ENCODE data around the gene TMPRSS6. TPM values are rescaled to one million over a fixed set of nuclear protein-coding genes. Genes with fewer than 3 reads are reported as not detected.

The TMPRSS6 gene
- total and polyA plus RNA-seq, 12 donors = under 0.01 to 1.2 (median 0.08) TPM; not detected in 7

- no peaks in the 10 kb centered on the region for H3K4me1 ChIP-seq (replicated peaks in 1 of 2)
- H3K27ac ChIP-seq = no peak overlapping the region
- no peaks in the 10 kb centered on the region for H3K36me3 ChIP-seq (replicated peaks in 1 of 2)
- H3K4me3 ChIP-seq = no peak overlapping the region
- no peaks in the 10 kb centered on the region for H3K27me3 ChIP-seq
- TF ChIP-seq POLR2A (IDR thresholded peaks at IDR 0.05) (no peak), CTCF (IDR thresholded peaks at IDR 0.05) (no peak)
- DNase-seq = no peak
- H3K9me3 ChIP-seq (replicated peaks in 1 of 3) = no peaks in the 10 kb centered on the region
- intact Hi-C loops (cut with DNase I) = no loop called here
These were observed 41.9 kb upstream of the TMPRSS6 start for GRCh38 chr22:37151401-37151800.

GRCh38 chr22:37150701-37151100, 41.2 kb upstream of the TMPRSS6 start:
- no peak for DNase-seq
- no peaks in the 10 kb centered on the region for H3K9me3 ChIP-seq (replicated peaks in 1 of 3)
- intact Hi-C loops (cut with DNase I) = no loop called here
- no peak overlapping the region for H3K4me3 ChIP-seq
- no peaks in the 10 kb centered on the region for H3K36me3 ChIP-seq (replicated peaks in 1 of 2)
- H3K27me3 ChIP-seq = no peaks in the 10 kb centered on the region
- H3K4me1 ChIP-seq (replicated peaks in 1 of 2) = no peaks in the 10 kb centered on the region
- TF ChIP-seq CTCF (IDR thresholded peaks at IDR 0.05) = no peak
- no peak overlapping the region for H3K27ac ChIP-seq

GRCh38 chr22:37148742-37149665, 39.5 kb upstream of the TMPRSS6 start:
- no peak for DNase-seq
- Histone ChIP-seq H3K9me3 (replicated peaks in 1 of 3) (no peaks in the 10 kb centered on the region), H3K4me3 (no peak overlapping the region), H3K36me3 (replicated peaks in 1 of 2) (no peaks in the 10 kb centered on the region), H3K27ac (no peak overlapping the region), H3K27me3 (no peaks in the 10 kb centered on the region), H3K4me1 (replicated peaks in 1 of 2) (no peaks in the 10 kb centered on the region)
- TF ChIP-seq CTCF (IDR thresholded peaks at IDR 0.05) = no peak
- no peak for TF ChIP-seq POLR2A (IDR thresholded peaks at IDR 0.05)
- intact Hi-C loops (cut with DNase I) = no loop called here
- WGBS, 4 donors = 75 to 87% (median 84%) methylated on average over 12 to 17 of the region's 17 CpGs

GRCh38 chr22:37148031-37148651, 38.6 kb upstream of the TMPRSS6 start:
- Histone ChIP-seq H3K27ac (no peak overlapping the region), H3K36me3 (replicated peaks in 1 of 2) (no peaks in the 10 kb centered on the region), H3K4me1 (replicated peaks in 1 of 2) (no peaks in the 10 kb centered on the region), H3K4me3 (no peak overlapping the region), H3K27me3 (no peaks in the 10 kb centered on the region), H3K9me3 (replicated peaks in 1 of 3) (no peaks in the 10 kb centered on the region)
- intact Hi-C loops (cut with DNase I) = no loop called here
- 40 to 82% (median 75%) methylated on average over 2 to 17 of the region's 17 CpGs for WGBS, 4 donors
- no peak for TF ChIP-seq POLR2A (IDR thresholded peaks at IDR 0.05)
- TF ChIP-seq CTCF (IDR thresholded peaks at IDR 0.05) = no peak
- no peak for DNase-seq

Measured in adrenal gland (tissue), 12 donors.